Smooth muscle cell (in vitro differentiated cells): Measurements from ENCODE around the gene CCNT1. TPM values are rescaled to one million over a fixed set of nuclear protein-coding genes. Genes with fewer than 3 reads are reported as not detected.
"Not testable (repeated sequence)": the region's sequence is repeated elsewhere in the genome, so short reads cannot be mapped to it uniquely, and the experiment has no call there.

Experiments
- DNase-seq: peaks from one replicate; lab custom pipeline; 2025; ENCODE audit not compliant: unreplicated experiment; lab: John Stamatoyannopoulos, UW
- H2AFZ ChIP-seq: fragments of 200-600 bp; sonication (generic); 2 replicates; pipeline ENCODE4 v1.6.0; 2016; ENCODE audit warnings: antibody characterized with exemption, low read depth, mild to moderate bottlenecking
- H3F3A ChIP-seq: fragments of 200-600 bp; sonication (generic); 2 replicates; pipeline ENCODE4 v1.6.0; 2017; ENCODE audit warnings: antibody characterized with exemption, low read depth
- H3K27ac ChIP-seq: fragments of 200-600 bp; sonication (generic); 2 replicates; pipeline ENCODE4 v1.5.1; 2016; ENCODE audit warnings: low read depth, mild to moderate bottlenecking
- H3K27me3 ChIP-seq: fragments of 200-600 bp; sonication (generic); 2 replicates; pipeline ENCODE4 v1.6.1; 2016; ENCODE audit warnings: low read depth, mild to moderate bottlenecking
- H3K36me3 ChIP-seq: fragments of 200-600 bp; sonication (generic); 2 replicates; pipeline ENCODE4 v1.5.1; 2016; ENCODE audit warnings: low read depth
- H3K4me1 ChIP-seq: fragments of 200-600 bp; sonication (generic); 2 replicates; pipeline ENCODE4 v1.5.1; 2016; ENCODE audit warnings: low read depth
- H3K4me2 ChIP-seq: fragments of 200-600 bp; sonication (generic); 2 replicates; pipeline ENCODE4 v1.6.0; 2016; ENCODE audit warnings: mild to moderate bottlenecking
- H3K4me3 ChIP-seq: fragments of 200-600 bp; sonication (generic); 2 replicates; pipeline ENCODE4 v1.5.1; 2016; ENCODE audit warnings: mild to moderate bottlenecking
- H3K79me2 ChIP-seq: fragments of 200-600 bp; sonication (generic); 2 replicates; pipeline ENCODE4 v1.6.0; 2016; ENCODE audit warnings: low read depth, mild to moderate bottlenecking
- H3K9ac ChIP-seq: fragments of 200-600 bp; sonication (generic); 2 replicates; pipeline ENCODE4 v1.6.0; 2016; ENCODE audit warnings: low read depth
- H3K9me3 ChIP-seq: fragments of 200-600 bp; sonication (generic); replicated peaks from 2 replicates; pipeline ENCODE4 v1.5.1; 2016; ENCODE audit warnings: low read depth
- H4K20me1 ChIP-seq: fragments of 200-600 bp; sonication (generic); 2 replicates; pipeline ENCODE4 v1.6.0; 2016; ENCODE audit warnings: low read depth
- WGBS: methylation state at CpG from one replicate; pipeline ENCODE4 v1.1.7; 2016; ENCODE audit warnings: low lambda C conversion rate; 5-methylcytosine and 5-hydroxymethylcytosine counted together
- polyA plus RNA-seq: library from polyadenylated mRNA; unstranded; fragments of >200 nt; fragmentation: Nextera tagmentation; extraction: Ambion mirVana; gene quantifications from 2 replicates; pipeline ENCODE4 v1.2.1, GENCODE V29; 2016
- total RNA-seq: library from RNA; depleted of rRNA; stranded (reverse); fragments of >200 nt; gene quantifications from 2 replicates; pipeline ENCODE4 v1.2.3, GENCODE V29; 2014
- TF ChIP-seq, protein P1 (sequence below): fragments of 200-600 bp; sonication (generic); IDR thresholded peaks from 2 replicates; pipeline ENCODE4 v1.5.1; 2017; ENCODE audit warnings: borderline replicate concordance, mild to moderate bottlenecking, antibody characterized with exemption; ENCODE audit not compliant: insufficient read depth, poor library complexity, severe bottlenecking

Gene CCNT1
- total and polyA plus RNA-seq, 2 experiments from 2014 or later = 8.6 to 38.4 TPM

DNA sequence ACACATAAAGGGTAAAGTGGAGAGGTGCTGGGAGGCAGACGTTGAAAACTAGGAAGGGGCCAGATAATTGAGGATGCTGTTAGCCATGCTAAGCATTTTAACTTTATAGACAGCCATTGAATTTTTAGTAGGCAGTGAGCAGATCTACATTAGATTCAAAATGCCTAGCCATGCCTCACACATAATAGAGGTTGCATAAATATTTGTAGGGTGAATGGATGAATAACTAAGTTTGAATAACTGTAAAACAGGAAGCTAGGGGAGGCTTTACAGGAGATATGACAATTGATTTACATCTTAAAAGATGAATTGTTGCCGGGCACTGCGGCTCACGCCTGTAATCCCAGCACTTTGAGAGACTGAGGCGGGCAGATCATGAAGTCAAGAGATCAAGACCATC is 12.3 kb upstream of the CCNT1 start:
- Histone ChIP-seq H3K4me3 (no peak overlapping the region), H3K9ac (no peak overlapping the region), H4K20me1 (no peaks in the 10 kb centered on the region), H3F3A (no peaks in the 10 kb centered on the region), H2AFZ (no peak overlapping the region), H3K27ac (no peak overlapping the region), H3K4me2 (no peak overlapping the region), H3K9me3 (no peaks in the 10 kb centered on the region), H3K79me2 (no peaks in the 10 kb centered on the region), H3K4me1 (no peaks in the 10 kb centered on the region), H3K27me3 (no peaks in the 10 kb centered on the region), H3K36me3 (no peaks in the 10 kb centered on the region)
- WGBS = 88% methylated on average over 5 of the region's 5 CpGs
- DNase-seq = no peak
- TF ChIP-seq, protein P1, sequence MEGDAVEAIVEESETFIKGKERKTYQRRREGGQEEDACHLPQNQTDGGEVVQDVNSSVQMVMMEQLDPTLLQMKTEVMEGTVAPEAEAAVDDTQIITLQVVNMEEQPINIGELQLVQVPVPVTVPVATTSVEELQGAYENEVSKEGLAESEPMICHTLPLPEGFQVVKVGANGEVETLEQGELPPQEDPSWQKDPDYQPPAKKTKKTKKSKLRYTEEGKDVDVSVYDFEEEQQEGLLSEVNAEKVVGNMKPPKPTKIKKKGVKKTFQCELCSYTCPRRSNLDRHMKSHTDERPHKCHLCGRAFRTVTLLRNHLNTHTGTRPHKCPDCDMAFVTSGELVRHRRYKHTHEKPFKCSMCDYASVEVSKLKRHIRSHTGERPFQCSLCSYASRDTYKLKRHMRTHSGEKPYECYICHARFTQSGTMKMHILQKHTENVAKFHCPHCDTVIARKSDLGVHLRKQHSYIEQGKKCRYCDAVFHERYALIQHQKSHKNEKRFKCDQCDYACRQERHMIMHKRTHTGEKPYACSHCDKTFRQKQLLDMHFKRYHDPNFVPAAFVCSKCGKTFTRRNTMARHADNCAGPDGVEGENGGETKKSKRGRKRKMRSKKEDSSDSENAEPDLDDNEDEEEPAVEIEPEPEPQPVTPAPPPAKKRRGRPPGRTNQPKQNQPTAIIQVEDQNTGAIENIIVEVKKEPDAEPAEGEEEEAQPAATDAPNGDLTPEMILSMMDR = no peak

DNA sequence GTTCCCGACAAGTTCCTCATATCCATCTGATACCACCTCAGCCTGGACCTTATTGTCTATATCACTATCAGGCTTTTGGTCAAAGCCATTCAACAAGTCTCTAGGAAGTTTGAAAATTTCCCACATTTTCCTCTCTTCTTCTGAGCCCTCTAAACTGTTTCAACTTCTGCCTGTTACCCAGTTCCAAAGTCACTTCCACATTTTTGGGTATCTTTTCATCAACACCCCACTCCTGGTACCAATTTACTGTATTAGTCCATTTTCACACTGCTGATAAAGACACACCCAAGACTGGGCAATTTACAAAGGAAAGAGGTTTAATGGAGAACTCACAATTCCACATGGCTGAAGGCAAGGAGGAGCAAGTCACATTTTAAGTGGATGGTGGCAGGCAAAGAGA is 4.2 kb upstream of the CCNT1 start:
- not testable (repeated sequence) for H3K36me3 ChIP-seq, H3K4me2 ChIP-seq, H3K79me2 ChIP-seq, H3K4me3 ChIP-seq, H3K27me3 ChIP-seq, H3K27ac ChIP-seq, DNase-seq, H3F3A ChIP-seq, H3K9me3 ChIP-seq, H4K20me1 ChIP-seq, H3K4me1 ChIP-seq, H2AFZ ChIP-seq, H3K9ac ChIP-seq
- 100% methylated on average over 1 of the region's 1 CpG for WGBS

DNA sequence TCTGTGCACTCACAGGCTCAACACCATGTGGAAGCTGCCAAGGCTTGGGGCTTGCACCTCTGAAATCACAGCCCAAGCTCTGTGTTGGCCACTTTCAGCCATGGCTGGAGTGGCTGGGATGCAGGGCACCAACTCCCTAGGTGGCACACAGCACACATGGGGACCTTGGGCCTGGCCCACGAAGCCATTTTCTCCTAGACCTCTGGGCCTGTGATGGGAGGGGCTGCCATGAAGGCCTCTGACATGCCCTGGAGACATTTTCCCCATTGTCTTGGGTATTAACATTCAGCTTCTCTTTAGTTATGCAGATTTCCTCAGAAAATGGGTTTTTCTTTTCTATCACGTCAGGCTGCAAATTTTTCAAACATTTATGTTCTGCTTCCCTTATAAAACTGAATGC is 3.7 kb upstream of the CCNT1 start:
- not testable (repeated sequence) for H2AFZ ChIP-seq, DNase-seq, H3K4me3 ChIP-seq, H3K9ac ChIP-seq, H3K9me3 ChIP-seq, H3K4me1 ChIP-seq, H3K36me3 ChIP-seq, H3K4me2 ChIP-seq, H3K27me3 ChIP-seq, H3F3A ChIP-seq, H4K20me1 ChIP-seq, H3K27ac ChIP-seq
- H3K79me2 ChIP-seq = peaks cover 11% of the 10 kb centered on the region
- WGBS = 83% methylated on average over 2 of the region's 2 CpGs

DNA sequence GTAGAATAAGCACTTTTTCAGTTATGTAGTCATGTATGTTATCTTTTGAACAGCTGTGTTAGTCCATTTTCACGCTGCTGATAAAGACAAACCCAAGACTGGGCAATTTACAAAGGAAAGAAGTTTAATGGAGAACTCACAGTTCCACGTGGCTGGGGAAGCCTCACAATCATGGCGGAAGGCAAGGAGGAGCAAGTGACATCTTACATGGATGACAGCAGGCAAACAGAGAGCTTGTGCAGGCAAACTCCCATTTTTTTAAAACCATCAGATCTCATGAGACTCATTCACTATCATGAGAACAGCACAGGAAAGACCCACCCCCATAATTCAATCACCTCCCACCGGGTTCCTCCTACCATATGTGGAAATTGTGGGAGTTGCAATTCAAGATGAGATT is 2.5 kb upstream of the CCNT1 start:
- peaks cover 22% of the 10 kb centered on the region for H3K79me2 ChIP-seq
- H3K36me3 ChIP-seq, H2AFZ ChIP-seq, H3K9ac ChIP-seq, H3K4me3 ChIP-seq, H3K4me2 ChIP-seq, H3K9me3 ChIP-seq, H3K27ac ChIP-seq, H3K27me3 ChIP-seq, H3F3A ChIP-seq, DNase-seq: not testable (repeated sequence)
- H3K4me1 ChIP-seq = peaks cover 16% of the 10 kb centered on the region
- WGBS = 94% methylated on average over 4 of the region's 4 CpGs
- H4K20me1 ChIP-seq = peaks cover 13% of the 10 kb centered on the region

DNA sequence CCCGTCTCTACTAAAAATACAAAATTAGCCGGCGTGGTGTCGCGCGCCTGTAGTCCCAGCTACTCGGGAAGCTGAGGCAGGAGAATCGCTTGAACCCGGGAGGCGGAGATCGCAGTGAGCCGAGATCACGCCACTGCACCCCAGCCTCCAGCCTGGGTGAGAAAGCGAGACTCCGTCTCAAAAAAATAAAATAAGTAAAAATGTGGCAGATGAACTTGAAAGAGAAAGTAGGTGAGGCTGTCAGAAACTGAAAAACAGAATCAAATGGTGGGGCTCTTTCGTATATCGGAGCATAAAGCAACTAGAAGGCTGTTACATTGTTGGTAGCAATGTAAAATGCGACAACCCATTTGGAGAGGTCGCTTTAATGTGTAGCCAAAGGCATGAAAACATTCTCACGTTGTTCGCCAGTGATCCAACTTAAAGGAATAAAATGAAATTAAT is 767 bp upstream of the CCNT1 start:
- DNase-seq = no peak
- peak overlapping the region; percentile 84 for H3K4me3 ChIP-seq
- H3K4me1 ChIP-seq = peaks cover 22% of the 10 kb centered on the region
- H3F3A ChIP-seq = no peaks in the 10 kb centered on the region
- peak overlapping the region; percentile 95 for H2AFZ ChIP-seq
- WGBS = 16% methylated on average over 21 of the region's 21 CpGs
- H3K79me2 ChIP-seq = peaks cover 38% of the 10 kb centered on the region
- H3K27me3 ChIP-seq = no peaks in the 10 kb centered on the region
- TF ChIP-seq, protein P1 = no peak
- peak overlapping the region; percentile 66 for H3K9ac ChIP-seq
- no peaks in the 10 kb centered on the region for H3K36me3 ChIP-seq
- H4K20me1 ChIP-seq = peaks cover 28% of the 10 kb centered on the region
- peak overlapping the region; percentile 97 for H3K27ac ChIP-seq
- no peaks in the 10 kb centered on the region for H3K9me3 ChIP-seq
- H3K4me2 ChIP-seq = peak overlapping the region; percentile 82
